HG02642 (cell line): ENCODE results near the gene PUDP.
"Not testable (repeated sequence)": the region's sequence is repeated elsewhere in the genome, so short reads cannot be mapped to it uniquely, and the experiment has no call there.

ENCODE experiments used
- ATAC-seq: cut with Tn5 transposase; IDR thresholded peaks from one replicate; pipeline ENCODE4 v1.9.1; 2021; ENCODE audit warnings: mild to moderate bottlenecking; ENCODE audit not compliant: unreplicated experiment, poor library complexity

Gene PUDP

GRCh38 chrX:7052541-7052940, 95.4 kb downstream of the PUDP start:
- no peak for ATAC-seq

- ATAC-seq, result no peak
Measured at GRCh38 chrX:7050271-7050670, 97.7 kb downstream of the PUDP start.

GRCh38 chrX:7047951-7048350, 100.0 kb downstream of the PUDP start:
- ATAC-seq, result no peak

DNA sequence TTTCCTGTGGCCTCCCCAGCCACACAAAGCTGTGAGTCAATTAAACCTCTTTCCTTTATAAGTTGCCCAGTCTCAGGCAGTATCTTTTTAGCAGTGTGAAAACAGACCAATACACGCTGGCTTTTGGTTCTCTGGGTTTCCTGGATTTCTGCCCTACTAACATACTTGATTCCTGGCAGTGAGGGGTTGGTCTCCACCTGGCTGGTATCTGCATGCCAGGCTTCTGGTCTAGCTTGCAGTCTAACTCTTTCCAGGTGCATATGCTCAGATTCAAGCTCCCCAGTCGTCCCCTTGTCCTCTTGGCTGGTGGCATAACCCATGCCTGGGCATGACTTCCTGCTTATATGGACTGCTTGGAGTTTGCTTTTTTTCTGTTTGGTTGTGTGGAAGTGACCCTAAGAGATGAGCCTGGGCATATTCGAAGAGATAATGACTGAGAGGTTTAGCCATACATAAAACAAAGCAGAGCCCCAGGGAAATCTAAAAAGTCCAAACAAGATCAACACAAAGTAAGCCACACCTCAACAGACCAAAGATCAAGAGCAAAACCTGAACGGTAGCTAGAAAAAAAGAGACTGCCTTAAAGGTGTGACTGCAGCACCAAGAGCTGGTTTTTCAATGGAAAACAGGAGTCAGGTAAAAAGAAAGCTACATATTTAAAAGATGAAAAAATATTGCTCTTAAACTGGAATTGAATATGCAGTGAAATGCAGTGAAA, 102.6 kb downstream of the PUDP start:
- no peak for ATAC-seq

DNA sequence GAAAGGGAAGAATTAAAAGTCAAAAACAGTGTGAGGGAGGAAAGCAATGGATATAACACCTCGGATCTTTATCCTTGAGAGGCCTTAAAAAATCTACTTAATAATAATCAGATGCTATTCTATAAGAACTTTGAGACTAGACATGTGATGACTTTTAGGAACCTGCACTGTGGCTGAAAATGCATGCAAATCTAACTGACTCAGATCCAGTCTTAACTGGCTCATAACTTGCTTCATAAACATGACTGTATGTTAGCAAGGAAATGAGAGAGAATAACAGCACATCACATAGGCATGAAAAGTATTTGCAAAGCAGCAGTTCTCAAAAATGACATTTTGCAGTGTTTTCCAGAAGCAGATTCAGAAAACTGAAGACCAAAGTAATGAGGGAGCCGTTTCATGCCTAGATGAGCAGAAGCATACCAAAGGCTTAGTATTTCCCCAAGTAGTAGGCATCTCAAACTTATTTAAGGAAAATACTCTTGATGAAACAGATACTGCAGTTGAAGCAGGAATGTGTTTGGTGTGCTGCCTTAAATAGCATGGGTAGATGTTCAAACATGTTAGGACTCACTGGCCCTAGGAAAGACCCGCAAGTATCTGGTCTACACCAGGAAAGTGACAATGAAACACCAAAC, 104.0 kb downstream of the PUDP start:
- not testable (repeated sequence) for ATAC-seq

DNA sequence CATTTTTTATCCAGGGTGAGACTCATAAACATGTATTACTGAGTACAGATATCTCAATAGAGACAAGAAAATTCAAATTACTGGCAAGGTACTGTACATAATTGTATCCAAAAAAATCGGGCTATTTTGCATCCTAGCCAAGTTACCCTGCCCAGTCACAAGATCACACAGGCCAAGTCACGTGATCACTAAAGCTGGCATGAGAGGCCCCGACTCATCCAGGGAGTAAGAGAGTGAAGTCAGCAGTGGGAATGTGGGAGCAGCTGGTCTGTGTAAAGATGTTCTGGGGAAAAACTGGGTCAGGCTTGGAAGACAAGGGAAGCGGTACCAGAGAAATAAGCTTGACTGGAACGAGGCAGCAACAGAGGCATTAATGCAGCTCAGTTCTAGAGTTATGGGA, 119.7 kb downstream of the PUDP start:
- ATAC-seq, result no peak

GRCh38 chrX:7027071-7027470, 120.9 kb downstream of the PUDP start:
- ATAC-seq, result no peak

GRCh38 chrX:7026365-7026764, 121.6 kb downstream of the PUDP start:
- not testable (repeated sequence) for ATAC-seq

DNA sequence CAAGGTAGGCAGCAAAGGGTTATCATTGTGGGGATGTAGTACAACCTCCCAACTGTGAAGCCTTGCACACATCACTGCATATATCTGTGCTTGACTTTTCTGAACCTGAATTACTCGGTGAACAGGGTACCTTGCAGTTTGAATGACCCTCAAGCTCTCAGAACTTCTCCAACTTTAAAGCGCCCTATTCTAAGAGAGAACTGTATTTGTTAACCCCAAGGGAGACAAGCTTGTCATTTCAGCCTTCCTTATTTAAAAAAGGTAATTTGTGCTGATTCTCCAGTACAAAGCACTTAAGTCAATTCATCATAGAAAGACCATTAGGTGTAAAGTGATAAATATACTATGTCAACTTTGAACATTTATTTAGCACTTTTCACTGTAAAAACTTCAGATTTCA, 122.5 kb downstream of the PUDP start:
- ATAC-seq, result no peak

DNA sequence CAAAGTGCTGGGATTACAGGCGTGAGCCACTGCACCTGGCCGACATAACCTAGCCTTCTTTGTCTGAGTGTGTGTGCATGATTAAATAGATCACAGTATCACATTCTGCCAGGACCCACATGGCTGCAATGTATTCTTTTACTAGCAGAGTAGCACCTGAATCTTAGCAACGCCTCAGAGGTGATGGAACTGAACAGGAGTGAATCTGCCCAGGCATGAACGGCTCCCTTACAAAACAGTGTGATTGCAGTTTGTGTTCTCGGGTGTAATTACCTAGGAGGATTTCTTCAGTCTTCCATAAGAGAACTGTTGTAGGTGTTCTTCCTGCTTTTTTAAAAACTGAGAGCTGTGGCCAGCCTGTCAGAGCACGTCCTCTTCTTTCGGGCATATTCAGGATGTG, 123.1 kb downstream of the PUDP start:
- no peak for ATAC-seq

- ATAC-seq, result not testable (repeated sequence)
Measured at GRCh38 chrX:7022996-7023395, 125.0 kb downstream of the PUDP start.

GRCh38 chrX:7021991-7022390, 126.0 kb downstream of the PUDP start:
- ATAC-seq, result no peak

- no peak for ATAC-seq
Measured at GRCh38 chrX:7019555-7019954, 128.4 kb downstream of the PUDP start.

DNA sequence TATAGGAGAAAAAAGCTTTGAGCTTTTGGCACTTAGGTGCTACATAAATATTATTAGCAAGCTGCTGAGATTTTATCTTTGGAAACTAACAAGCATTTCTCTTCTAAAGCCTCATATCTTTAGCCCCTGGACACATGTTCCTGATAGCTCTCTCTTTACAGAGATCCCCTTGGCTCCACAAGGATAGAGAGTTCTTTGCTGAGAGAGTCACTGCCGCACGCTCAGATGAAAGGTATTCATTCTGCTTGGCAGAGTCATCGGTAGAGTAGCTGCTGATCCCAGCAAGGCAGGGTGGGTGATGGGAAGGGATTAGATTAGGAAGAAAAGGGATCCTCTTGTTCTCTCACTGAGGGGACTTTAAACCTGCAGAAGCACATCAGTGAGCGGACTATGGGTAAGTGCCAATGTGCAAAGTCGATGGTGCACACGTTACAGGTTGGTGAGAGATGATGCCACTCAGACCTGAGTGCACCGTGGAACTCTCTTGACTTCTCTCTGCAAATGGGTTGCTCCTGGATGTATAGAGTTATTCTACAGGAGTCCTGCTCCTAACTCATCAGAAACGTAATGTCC, 135.6 kb downstream of the PUDP start:
- not testable (repeated sequence) for ATAC-seq

DNA sequence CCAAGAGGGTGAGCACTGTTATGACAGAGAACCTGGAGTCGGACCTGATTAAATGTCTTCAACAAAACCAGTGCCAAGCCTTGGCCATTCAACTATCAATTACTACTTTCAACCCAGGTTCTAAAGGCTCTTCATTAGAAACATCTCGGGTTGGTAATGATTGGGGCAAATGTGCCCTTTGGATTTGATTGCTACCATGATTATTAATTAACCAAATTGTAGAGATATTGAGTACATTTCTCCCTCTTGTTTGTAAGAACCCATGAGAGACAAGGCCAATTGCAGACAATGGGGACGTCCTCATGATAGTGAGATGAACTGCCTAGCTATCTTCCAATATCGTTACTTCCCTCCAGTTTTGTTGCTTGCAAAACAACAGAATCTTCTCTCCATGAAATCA, 137.1 kb downstream of the PUDP start:
- ATAC-seq, result not testable (repeated sequence)

DNA sequence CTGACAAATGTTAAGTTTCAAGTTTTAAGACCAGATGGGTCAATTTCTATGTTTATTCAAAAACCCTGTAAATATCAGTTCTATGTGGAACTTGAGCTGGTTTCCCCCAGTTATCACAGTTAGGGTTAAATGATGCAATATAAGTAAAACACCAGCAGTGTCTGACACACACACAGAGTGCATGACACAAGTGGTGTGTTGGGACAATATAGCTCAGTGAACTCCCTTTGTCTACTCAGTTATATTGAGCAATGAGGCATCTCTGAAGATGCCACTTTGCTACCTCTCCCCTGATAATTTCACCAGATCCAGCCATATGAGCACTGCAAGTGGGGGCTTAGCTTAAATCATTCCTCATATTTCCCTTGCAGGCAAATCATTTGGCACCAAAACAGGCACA, 140.6 kb downstream of the PUDP start:
- not testable (repeated sequence) for ATAC-seq
